ENCODE data around the gene GNAS. TPM values are rescaled to one million over a fixed set of nuclear protein-coding genes. Genes with fewer than 3 reads are reported as not detected.

Gene GNAS
- total RNA-seq, 1 experiment from 2014 or later, result 629 TPM

- Mint-ChIP-seq H3K27me3 (ENCODE audit: insufficient read depth, unreplicated experiment) (peaks cover 41% of the 10 kb centered on the region), H3K4me1 (ENCODE audit: insufficient read depth, unreplicated experiment) (no peaks in the 10 kb centered on the region), H3K4me3 (ENCODE audit: unreplicated experiment) (no peak overlapping the region), H3K27ac (ENCODE audit: low read depth, unreplicated experiment) (no peak overlapping the region), H3K9me3 (ENCODE audit: unreplicated experiment) (no peaks in the 10 kb centered on the region), H3K36me3 (ENCODE audit: insufficient read depth, unreplicated experiment) (peaks cover 6% of the 10 kb centered on the region)
- BruUV-seq (replicated peaks), result no TSS peak
- intact Hi-C loops (cut with micrococcal nuclease), result loop anchor here (5.0 kb wide), 1 partner anchor 601 kb away; no protein-coding TSS in a partner anchor
- POLR2A ChIA-PET, result no interaction called here
- DNase-seq (ENCODE audit: unreplicated experiment), result no peak
- CTCF ChIA-PET, result interaction anchor here (0.6 to 2.4 kb wide), 10 partner anchors 11 to 618 kb away, joined by 3 to 13 read pairs (median 4); no protein-coding TSS in a partner anchor
- no peak for TF ChIP-seq CTCF (IDR thresholded peaks at IDR 0.05; ENCODE audit: unreplicated experiment)
Measured at GRCh38 chr20:58838174-58838573, 14.3 kb upstream of the GNAS start.

GRCh38 chr20:58839474-58839874 lies 13.0 kb upstream of the GNAS start:
- TF ChIP-seq CTCF (IDR thresholded peaks at IDR 0.05; ENCODE audit: unreplicated experiment), result peak; percentile 35
- peaks cover 28% of the 10 kb centered on the region for H3K27me3 Mint-ChIP-seq (ENCODE audit: insufficient read depth, unreplicated experiment)
- intact Hi-C loops (cut with micrococcal nuclease), result loop anchor here (5.0 kb wide), 1 partner anchor 602 kb away; no protein-coding TSS in a partner anchor
- H3K36me3 Mint-ChIP-seq (ENCODE audit: insufficient read depth, unreplicated experiment), result no peaks in the 10 kb centered on the region
- H3K4me1 Mint-ChIP-seq (ENCODE audit: insufficient read depth, unreplicated experiment), result no peaks in the 10 kb centered on the region
- BruUV-seq (replicated peaks), result no TSS peak
- ChIA-PET POLR2A (no interaction called here), CTCF (interaction anchor here (0.5 to 2.4 kb wide), 12 partner anchors 9 to 1243 kb away, joined by 3 to 13 read pairs (median 3); no protein-coding TSS in a partner anchor)
- peak overlapping the region; percentile 22 for H3K4me3 Mint-ChIP-seq (ENCODE audit: unreplicated experiment)
- no peak for DNase-seq (ENCODE audit: unreplicated experiment)
- H3K9me3 Mint-ChIP-seq (ENCODE audit: unreplicated experiment), result no peaks in the 10 kb centered on the region
- no peak overlapping the region for H3K27ac Mint-ChIP-seq (ENCODE audit: low read depth, unreplicated experiment)

- no peaks in the 10 kb centered on the region for H3K36me3 Mint-ChIP-seq (ENCODE audit: insufficient read depth, unreplicated experiment)
- POLR2A ChIA-PET, result no interaction called here
- no peak overlapping the region for H3K27ac Mint-ChIP-seq (ENCODE audit: low read depth, unreplicated experiment)
- peaks cover 28% of the 10 kb centered on the region for H3K27me3 Mint-ChIP-seq (ENCODE audit: insufficient read depth, unreplicated experiment)
- no peaks in the 10 kb centered on the region for H3K4me1 Mint-ChIP-seq (ENCODE audit: insufficient read depth, unreplicated experiment)
- intact Hi-C loops (cut with micrococcal nuclease), result loop anchor here (5.0 kb wide), 1 partner anchor 603 kb away; no protein-coding TSS in a partner anchor
- no TSS peak for BruUV-seq (replicated peaks)
- H3K4me3 Mint-ChIP-seq (ENCODE audit: unreplicated experiment), result peak overlapping the region; percentile 22
- no peak for TF ChIP-seq CTCF (IDR thresholded peaks at IDR 0.05; ENCODE audit: unreplicated experiment)
- H3K9me3 Mint-ChIP-seq (ENCODE audit: unreplicated experiment), result no peaks in the 10 kb centered on the region
- CTCF ChIA-PET, result interaction anchor here (0.5 to 2.4 kb wide), 9 partner anchors 8 to 1243 kb away, joined by 3 to 13 read pairs (median 3); no protein-coding TSS in a partner anchor
- DNase-seq (ENCODE audit: unreplicated experiment), result no peak
Measured at GRCh38 chr20:58839991-58840747, 12.3 kb upstream of the GNAS start.

GRCh38 chr20:58840816-58841538 lies 11.5 kb upstream of the GNAS start:
- TF ChIP-seq CTCF (IDR thresholded peaks at IDR 0.05; ENCODE audit: unreplicated experiment), result no peak
- Mint-ChIP-seq H3K9me3 (ENCODE audit: unreplicated experiment) (no peaks in the 10 kb centered on the region), H3K4me1 (ENCODE audit: insufficient read depth, unreplicated experiment) (no peaks in the 10 kb centered on the region), H3K36me3 (ENCODE audit: insufficient read depth, unreplicated experiment) (peaks cover 2% of the 10 kb centered on the region), H3K27me3 (ENCODE audit: insufficient read depth, unreplicated experiment) (peaks cover 32% of the 10 kb centered on the region), H3K27ac (ENCODE audit: low read depth, unreplicated experiment) (no peak overlapping the region), H3K4me3 (ENCODE audit: unreplicated experiment) (no peak overlapping the region)
- no peak for DNase-seq (ENCODE audit: unreplicated experiment)
- POLR2A ChIA-PET, result no interaction called here
- intact Hi-C loops (cut with micrococcal nuclease), result no loop called here
- CTCF ChIA-PET, result interaction anchor here (1.2 to 1.7 kb wide), 2 partner anchors 27 to 29 kb away, joined by 3 read pairs; no protein-coding TSS in a partner anchor
- no TSS peak for BruUV-seq (replicated peaks)
